Inflammatory macrophage (primary cell): ENCODE results near the gene ADPRS.
A peak's percentile ranks its signal among the peaks of the same experiment; 100 is the strongest.

ENCODE experiments used
- DNase-seq, 2 donors: peaks; one replicate each; pipeline ENCODE4 v3.0.0-alpha.2; 2020 to 2022

ADPRS gene

GRCh38 chr1:36087233-36088123 lies 1.2 kb upstream of the ADPRS start:
- DNase-seq: no peak

- no peak for DNase-seq
Observed at GRCh38 chr1:36088265-36088576, 471 bp upstream of the ADPRS start.

GRCh38 chr1:36089393-36090121 lies 865 bp downstream of the ADPRS start:
- DNase-seq: peak; percentile 79 to 82

GRCh38 chr1:36091141-36091540 lies 2.4 kb downstream of the ADPRS start:
- DNase-seq: no peak

- DNase-seq: no peak
Observed at GRCh38 chr1:36091698-36092097, 3.0 kb downstream of the ADPRS start.

- DNase-seq: no peak
Observed at GRCh38 chr1:36092166-36092797, 3.6 kb downstream of the ADPRS start.

- no peak for DNase-seq
Observed at GRCh38 chr1:36092798-36093185, 4.1 kb downstream of the ADPRS start.

- DNase-seq: no peak
Observed at GRCh38 chr1:36093226-36093625, 4.5 kb downstream of the ADPRS start.

- DNase-seq: peak; percentile 23 to 57
Observed at GRCh38 chr1:36093929-36094328, 5.2 kb downstream of the ADPRS start.

- DNase-seq: no peak
Observed at GRCh38 chr1:36094621-36095061, 5.9 kb downstream of the ADPRS start.

GRCh38 chr1:36095760-36096405 lies 7.2 kb downstream of the ADPRS start:
- peak; percentile 75 to 81 for DNase-seq

GRCh38 chr1:36096500-36097432 lies 8.1 kb downstream of the ADPRS start:
- DNase-seq: no peak

- no peak for DNase-seq
Observed at GRCh38 chr1:36097693-36098585, 9.2 kb downstream of the ADPRS start.

- no peak for DNase-seq
Observed at GRCh38 chr1:36098650-36099365, 10.1 kb downstream of the ADPRS start.

GRCh38 chr1:36099681-36100341 lies 11.1 kb downstream of the ADPRS start:
- peak; percentile 54 to 63 for DNase-seq

GRCh38 chr1:36100376-36100775 lies 11.7 kb downstream of the ADPRS start:
- no peak for DNase-seq

GRCh38 chr1:36101546-36101945 lies 12.9 kb downstream of the ADPRS start:
- no peak for DNase-seq

- no peak for DNase-seq
Observed at GRCh38 chr1:36106269-36106668, 17.6 kb downstream of the ADPRS start.

GRCh38 chr1:36107394-36107793 lies 18.7 kb downstream of the ADPRS start:
- no peak for DNase-seq

- DNase-seq: no peak
Observed at GRCh38 chr1:36108314-36108713, 19.6 kb downstream of the ADPRS start.
